SK-N-MC (cell line): ENCODE results near the gene CCDC184.

ENCODE experiments used
- EZH2 ChIP-seq: fragments of 200-600 bp; sonication (generic); IDR thresholded peaks from one replicate; pipeline ENCODE4 v1.6.1; 2017; ENCODE audit warnings: antibody characterized with exemption
- FOXP2 ChIP-seq: optimal IDR thresholded peaks from 2 replicates; pipeline ENCODE3; 2011; ENCODE audit warnings: mild to moderate bottlenecking, moderate library complexity; ENCODE audit not compliant: insufficient read depth; ENCODE audit errors: extremely low read length, control extremely low read depth
- POLR2AphosphoS5 ChIP-seq: IDR thresholded peaks from 2 replicates; pipeline ENCODE4 v1.6.1; 2012; ENCODE audit warnings: mild to moderate bottlenecking, low read depth, low read length, borderline replicate concordance

- TF ChIP-seq POLR2AphosphoS5: no peak
- no peak for TF ChIP-seq EZH2
- TF ChIP-seq FOXP2: no peak
These were observed 11.4 kb downstream of the CCDC184 start for GRCh38 chr12:48194799-48195201.
